Glutamatergic neuron (in vitro differentiated cells): ENCODE results near the gene DIMT1. TPM values are rescaled to one million over a fixed set of nuclear protein-coding genes. Genes with fewer than 3 reads are reported as not detected.

Experiments
- DNase-seq: peaks from one replicate; pipeline ENCODE4 v3.0.0; 2022
- H3K27ac Mint-ChIP-seq: one replicate; pipeline ENCODE4 v1.8.0; 2020; ENCODE audit warnings: mild to moderate bottlenecking, mixed read lengths, inconsistent platforms; ENCODE audit not compliant: unreplicated experiment
- H3K27me3 Mint-ChIP-seq: one replicate; pipeline ENCODE4 v1.8.0; 2020; ENCODE audit warnings: mild to moderate bottlenecking, moderate library complexity, mixed read lengths, inconsistent platforms; ENCODE audit not compliant: unreplicated experiment
- H3K36me3 Mint-ChIP-seq: one replicate; pipeline ENCODE4 v1.8.0; 2020; ENCODE audit warnings: mild to moderate bottlenecking, mixed read lengths, inconsistent platforms; ENCODE audit not compliant: unreplicated experiment
- H3K4me1 Mint-ChIP-seq: one replicate; pipeline ENCODE4 v1.8.0; 2020; ENCODE audit warnings: mild to moderate bottlenecking, low read depth, mixed read lengths, inconsistent platforms; ENCODE audit not compliant: unreplicated experiment
- H3K4me3 Mint-ChIP-seq: one replicate; pipeline ENCODE4 v1.8.0; 2020; ENCODE audit warnings: mild to moderate bottlenecking, mixed read lengths, inconsistent platforms; ENCODE audit not compliant: unreplicated experiment
- H3K9me3 Mint-ChIP-seq: one replicate; pipeline ENCODE4 v1.8.0; 2020; ENCODE audit warnings: mild to moderate bottlenecking, moderate library complexity, mixed read lengths, inconsistent platforms; ENCODE audit not compliant: unreplicated experiment
- CTCF ChIP-seq: fragments of 200-600 bp; sonication (generic); IDR thresholded peaks from one replicate; pipeline ENCODE4 v1.5.0; 2021; ENCODE audit not compliant: partially characterized antibody, unreplicated experiment
- total RNA-seq: library from RNA; stranded (reverse); fragmentation: NEBNext Ultra II Directional; extraction: Animal tissue kit (Norgen Biotek cat#: 25700); gene quantifications from one replicate; pipeline ENCODE4 v1.2.1, GENCODE V29; 2021; ENCODE audit not compliant: unreplicated experiment

The DIMT1 gene
- total RNA-seq, 1 donor from 2014 or later = 4.6 TPM

GRCh38 chr5:62385816-62386400, 17.8 kb downstream of the DIMT1 start:
- Mint-ChIP-seq H3K27ac (no peak overlapping the region), H3K4me3 (no peak overlapping the region), H3K36me3 (no peaks in the 10 kb centered on the region), H3K27me3 (peaks cover 4% of the 10 kb centered on the region), H3K9me3 (no peaks in the 10 kb centered on the region), H3K4me1 (no peaks in the 10 kb centered on the region)
- no peak for DNase-seq
- no peak for TF ChIP-seq CTCF

GRCh38 chr5:62385131-62385530, 18.6 kb downstream of the DIMT1 start:
- Mint-ChIP-seq H3K27ac (no peak overlapping the region), H3K9me3 (no peaks in the 10 kb centered on the region), H3K36me3 (no peaks in the 10 kb centered on the region), H3K4me1 (no peaks in the 10 kb centered on the region), H3K27me3 (peaks cover 1% of the 10 kb centered on the region), H3K4me3 (no peak overlapping the region)
- TF ChIP-seq CTCF = no peak
- DNase-seq = no peak

- Mint-ChIP-seq H3K4me1 (no peaks in the 10 kb centered on the region), H3K36me3 (no peaks in the 10 kb centered on the region), H3K4me3 (no peak overlapping the region), H3K27me3 (no peaks in the 10 kb centered on the region), H3K27ac (no peak overlapping the region), H3K9me3 (peaks cover 2% of the 10 kb centered on the region)
- TF ChIP-seq CTCF = no peak
- DNase-seq = no peak
Measured at GRCh38 chr5:62376064-62376463, 27.6 kb downstream of the DIMT1 start.

- no peak for DNase-seq
- Mint-ChIP-seq H3K27ac (no peak overlapping the region), H3K36me3 (no peaks in the 10 kb centered on the region), H3K4me3 (no peak overlapping the region), H3K4me1 (no peaks in the 10 kb centered on the region), H3K9me3 (peaks cover 2% of the 10 kb centered on the region), H3K27me3 (no peaks in the 10 kb centered on the region)
- TF ChIP-seq CTCF = no peak
Measured at GRCh38 chr5:62375627-62376026, 28.1 kb downstream of the DIMT1 start.

- Mint-ChIP-seq H3K36me3 (no peaks in the 10 kb centered on the region), H3K27me3 (no peaks in the 10 kb centered on the region), H3K9me3 (peaks cover 2% of the 10 kb centered on the region), H3K4me1 (no peaks in the 10 kb centered on the region), H3K27ac (no peak overlapping the region), H3K4me3 (no peak overlapping the region)
- TF ChIP-seq CTCF = no peak
- no peak for DNase-seq
Measured at GRCh38 chr5:62374090-62374489, 29.6 kb downstream of the DIMT1 start.
